ENCODE data around the gene KCNIP3. TPM values are rescaled to one million over a fixed set of nuclear protein-coding genes. Genes with fewer than 3 reads are reported as not detected.

Gene KCNIP3
- total RNA-seq, 1 donor from 2014 or later, result under 0.01 TPM

DNA sequence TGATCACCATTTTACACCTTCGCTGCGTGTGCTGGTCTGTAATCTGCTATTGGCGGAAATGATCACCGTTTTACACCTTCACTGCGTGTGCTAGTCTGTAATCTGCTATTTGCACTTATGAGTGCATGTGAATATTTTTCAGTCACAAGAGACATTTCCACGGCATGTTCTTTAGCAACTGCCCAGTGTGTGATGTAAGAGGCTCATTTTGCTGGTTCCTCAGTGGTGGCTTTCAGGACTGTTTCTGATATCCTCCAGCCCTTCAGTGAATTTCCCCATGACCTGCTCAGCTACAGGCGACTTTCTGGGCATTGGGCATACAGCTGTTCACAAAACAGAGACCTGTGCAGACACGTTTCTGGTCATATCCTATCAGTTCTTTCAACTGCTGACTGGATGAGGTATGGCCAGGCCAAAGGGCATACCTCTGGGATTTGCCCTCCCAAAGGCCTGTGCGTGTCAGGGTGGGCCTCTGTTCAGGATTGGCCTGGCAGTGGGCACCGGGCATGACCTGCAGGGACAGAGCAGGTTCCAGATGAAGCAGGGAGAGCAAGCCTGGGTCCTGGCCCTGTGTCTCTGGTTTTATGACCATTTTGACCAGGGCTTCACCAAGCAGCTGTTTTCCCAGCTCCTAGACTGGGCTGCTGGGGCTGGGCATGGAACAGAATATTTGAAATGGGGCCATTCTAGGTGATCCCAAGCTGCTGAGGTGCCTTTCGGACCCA is 23.4 kb upstream of the KCNIP3 start:
- DNase-seq (ENCODE audit: low read depth), result peak; percentile 39
- Histone ChIP-seq H3K36me3 (ENCODE audit: control insufficient read depth, insufficient read depth, low read length) (peaks cover 8% of the 10 kb centered on the region), H3K27me3 (ENCODE audit: control insufficient read depth, insufficient read depth, low read length) (no peaks in the 10 kb centered on the region), H3K4me3 (ENCODE audit: low read depth, low read length) (no peak overlapping the region)
- TF ChIP-seq, protein P1, sequence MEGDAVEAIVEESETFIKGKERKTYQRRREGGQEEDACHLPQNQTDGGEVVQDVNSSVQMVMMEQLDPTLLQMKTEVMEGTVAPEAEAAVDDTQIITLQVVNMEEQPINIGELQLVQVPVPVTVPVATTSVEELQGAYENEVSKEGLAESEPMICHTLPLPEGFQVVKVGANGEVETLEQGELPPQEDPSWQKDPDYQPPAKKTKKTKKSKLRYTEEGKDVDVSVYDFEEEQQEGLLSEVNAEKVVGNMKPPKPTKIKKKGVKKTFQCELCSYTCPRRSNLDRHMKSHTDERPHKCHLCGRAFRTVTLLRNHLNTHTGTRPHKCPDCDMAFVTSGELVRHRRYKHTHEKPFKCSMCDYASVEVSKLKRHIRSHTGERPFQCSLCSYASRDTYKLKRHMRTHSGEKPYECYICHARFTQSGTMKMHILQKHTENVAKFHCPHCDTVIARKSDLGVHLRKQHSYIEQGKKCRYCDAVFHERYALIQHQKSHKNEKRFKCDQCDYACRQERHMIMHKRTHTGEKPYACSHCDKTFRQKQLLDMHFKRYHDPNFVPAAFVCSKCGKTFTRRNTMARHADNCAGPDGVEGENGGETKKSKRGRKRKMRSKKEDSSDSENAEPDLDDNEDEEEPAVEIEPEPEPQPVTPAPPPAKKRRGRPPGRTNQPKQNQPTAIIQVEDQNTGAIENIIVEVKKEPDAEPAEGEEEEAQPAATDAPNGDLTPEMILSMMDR (IDR thresholded peaks at IDR 0.05; ENCODE audit: insufficient read depth, low read length, severe bottlenecking), result no peak
- FAIRE-seq, result peak; percentile 58

DNA sequence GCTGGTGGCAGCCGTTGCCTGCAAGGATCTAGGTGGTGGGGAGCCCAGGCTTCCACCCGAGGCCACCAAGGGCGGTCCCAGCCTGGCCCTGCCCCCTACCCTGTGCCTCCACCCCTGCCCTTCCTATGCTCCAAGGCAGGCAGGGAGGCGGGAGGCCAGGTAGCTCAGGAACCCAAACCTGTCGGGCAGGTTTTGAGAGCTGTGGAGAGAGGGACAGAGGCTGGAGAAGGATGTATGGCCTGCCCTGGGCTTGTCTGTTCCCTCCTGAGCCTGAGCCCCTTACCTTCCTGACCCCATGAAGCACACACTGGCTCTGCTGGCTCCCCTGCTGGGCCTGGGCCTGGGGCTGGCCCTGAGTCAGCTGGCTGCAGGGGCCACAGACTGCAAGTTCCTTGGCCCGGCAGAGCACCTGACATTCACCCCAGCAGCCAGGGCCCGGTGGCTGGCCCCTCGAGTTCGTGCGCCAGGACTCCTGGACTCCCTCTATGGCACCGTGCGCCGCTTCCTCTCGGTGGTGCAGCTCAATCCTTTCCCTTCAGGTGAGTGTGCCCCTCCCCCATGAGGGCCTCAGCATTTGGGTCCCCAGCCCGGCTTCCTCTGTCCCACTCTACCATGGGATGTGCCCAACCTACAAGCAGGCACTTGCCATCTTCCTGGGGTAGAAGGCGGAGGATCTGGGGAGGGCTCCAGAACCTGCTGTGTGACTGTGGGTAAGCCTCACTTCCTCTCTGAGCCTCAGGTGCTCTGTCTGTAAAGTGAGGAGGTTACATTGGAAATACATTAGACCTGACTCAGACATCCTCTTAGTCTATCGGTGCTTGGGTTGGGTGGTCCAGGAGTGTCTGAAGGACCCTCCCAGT is 22.6 kb upstream of the KCNIP3 start, which contains the start of gene PROM2:
PROM2 (plus strand) TSS at position 159 of the 860 bp plus-strand sequence; CDS start at position 296, 137 bp downstream.
- Histone ChIP-seq H3K36me3 (ENCODE audit: control insufficient read depth, insufficient read depth, low read length) (peaks cover 13% of the 10 kb centered on the region), H3K27me3 (ENCODE audit: control insufficient read depth, insufficient read depth, low read length) (no peaks in the 10 kb centered on the region), H3K4me3 (ENCODE audit: low read depth, low read length) (peak within 1 kb of the TSS; percentile 54)
- TF ChIP-seq, protein P1 (IDR thresholded peaks at IDR 0.05; ENCODE audit: insufficient read depth, low read length, severe bottlenecking), result no peak
- FAIRE-seq (no peak), DNase-seq (ENCODE audit: low read depth) (peak; percentile 83)

DNA sequence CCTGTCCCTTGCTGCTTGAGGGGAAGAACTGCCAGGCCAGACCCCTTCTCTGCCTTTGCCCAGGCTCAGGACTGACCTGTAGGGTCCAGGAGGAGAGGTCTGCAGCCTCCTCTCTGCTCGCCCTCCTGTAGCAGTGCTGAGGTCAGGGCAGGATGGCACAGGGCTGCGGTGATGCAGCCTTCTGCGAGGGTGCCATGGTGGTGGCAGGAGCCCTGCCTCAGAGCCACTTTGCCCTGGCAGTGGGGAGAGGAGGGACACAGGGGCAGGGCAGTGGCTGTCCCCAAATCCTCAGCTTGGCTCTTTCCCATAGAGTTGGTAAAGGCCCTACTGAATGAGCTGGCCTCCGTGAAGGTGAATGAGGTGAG is 22.0 kb upstream of the KCNIP3 start:
- peak overlapping the region; percentile 54 for H3K4me3 ChIP-seq (ENCODE audit: low read depth, low read length)
- DNase-seq (ENCODE audit: low read depth) (no peak), FAIRE-seq (no peak)
- H3K27me3 ChIP-seq (ENCODE audit: control insufficient read depth, insufficient read depth, low read length), result no peaks in the 10 kb centered on the region
- TF ChIP-seq, protein P1 (IDR thresholded peaks at IDR 0.05; ENCODE audit: insufficient read depth, low read length, severe bottlenecking), result no peak
- H3K36me3 ChIP-seq (ENCODE audit: control insufficient read depth, insufficient read depth, low read length), result peaks cover 19% of the 10 kb centered on the region

- FAIRE-seq, result peak; percentile 89
- no peaks in the 10 kb centered on the region for H3K27me3 ChIP-seq (ENCODE audit: control insufficient read depth, insufficient read depth, low read length)
- peak; percentile 38 for DNase-seq (ENCODE audit: low read depth)
- TF ChIP-seq, protein P1 (IDR thresholded peaks at IDR 0.05; ENCODE audit: insufficient read depth, low read length, severe bottlenecking), result no peak
- H3K4me3 ChIP-seq (ENCODE audit: low read depth, low read length), result peak overlapping the region; percentile 54
- peaks cover 23% of the 10 kb centered on the region for H3K36me3 ChIP-seq (ENCODE audit: control insufficient read depth, insufficient read depth, low read length)
Measured at GRCh38 chr2:95275601-95276243, 21.4 kb upstream of the KCNIP3 start.

GRCh38 chr2:95276244-95276887 is 20.8 kb upstream of the KCNIP3 start:
- FAIRE-seq, result no peak
- no peak overlapping the region for H3K4me3 ChIP-seq (ENCODE audit: low read depth, low read length)

More at GRCh38 chr2:95276244-95276887, 20.8 kb upstream of the KCNIP3 start:
- peaks cover 27% of the 10 kb centered on the region for H3K36me3 ChIP-seq (ENCODE audit: control insufficient read depth, insufficient read depth, low read length)
- DNase-seq (ENCODE audit: low read depth), result no peak
- H3K27me3 ChIP-seq (ENCODE audit: control insufficient read depth, insufficient read depth, low read length), result no peaks in the 10 kb centered on the region
- TF ChIP-seq, protein P1 (IDR thresholded peaks at IDR 0.05; ENCODE audit: insufficient read depth, low read length, severe bottlenecking), result no peak

Data from bronchial epithelial cell (primary cell).